ENCODE results near the gene RABGAP1L. TPM values are rescaled to one million over a fixed set of nuclear protein-coding genes. Genes with fewer than 3 reads are reported as not detected.

RABGAP1L gene
- total RNA-seq, 1 donor from 2014 or later: 44.1 TPM

DNA sequence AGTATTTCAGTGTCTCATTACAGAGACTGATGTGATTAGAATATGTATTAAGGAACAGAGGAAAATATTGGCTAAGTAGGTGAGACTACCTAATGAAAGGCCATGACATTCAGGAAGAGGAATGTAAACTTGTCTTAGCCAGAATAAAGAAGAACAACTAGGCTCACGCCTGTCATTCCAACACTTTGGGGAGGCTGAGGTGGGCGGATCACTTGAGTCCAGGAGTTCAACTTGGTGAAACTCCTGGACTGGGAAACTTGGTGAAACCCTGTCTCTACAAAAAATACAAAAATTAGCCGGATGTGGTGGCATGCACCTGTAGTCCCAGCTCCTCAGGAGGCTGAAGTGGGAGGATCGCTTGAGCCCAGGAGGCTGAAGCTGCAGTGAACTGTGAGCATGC lies 825.6 kb downstream of the RABGAP1L start:
- no peak for DNase-seq
- H3K4me1 Mint-ChIP-seq (ENCODE audit: low read depth, unreplicated experiment): peaks cover 9% of the 10 kb centered on the region
- H3K27ac Mint-ChIP-seq (ENCODE audit: unreplicated experiment): no peak overlapping the region
- peaks cover 6% of the 10 kb centered on the region for H3K36me3 Mint-ChIP-seq (ENCODE audit: unreplicated experiment)
- H3K9me3 Mint-ChIP-seq (ENCODE audit: unreplicated experiment): peaks cover 4% of the 10 kb centered on the region
- no peaks in the 10 kb centered on the region for H3K27me3 Mint-ChIP-seq (ENCODE audit: unreplicated experiment)
- no peak overlapping the region for H3K4me3 Mint-ChIP-seq (ENCODE audit: unreplicated experiment)
- TF ChIP-seq, protein P1, sequence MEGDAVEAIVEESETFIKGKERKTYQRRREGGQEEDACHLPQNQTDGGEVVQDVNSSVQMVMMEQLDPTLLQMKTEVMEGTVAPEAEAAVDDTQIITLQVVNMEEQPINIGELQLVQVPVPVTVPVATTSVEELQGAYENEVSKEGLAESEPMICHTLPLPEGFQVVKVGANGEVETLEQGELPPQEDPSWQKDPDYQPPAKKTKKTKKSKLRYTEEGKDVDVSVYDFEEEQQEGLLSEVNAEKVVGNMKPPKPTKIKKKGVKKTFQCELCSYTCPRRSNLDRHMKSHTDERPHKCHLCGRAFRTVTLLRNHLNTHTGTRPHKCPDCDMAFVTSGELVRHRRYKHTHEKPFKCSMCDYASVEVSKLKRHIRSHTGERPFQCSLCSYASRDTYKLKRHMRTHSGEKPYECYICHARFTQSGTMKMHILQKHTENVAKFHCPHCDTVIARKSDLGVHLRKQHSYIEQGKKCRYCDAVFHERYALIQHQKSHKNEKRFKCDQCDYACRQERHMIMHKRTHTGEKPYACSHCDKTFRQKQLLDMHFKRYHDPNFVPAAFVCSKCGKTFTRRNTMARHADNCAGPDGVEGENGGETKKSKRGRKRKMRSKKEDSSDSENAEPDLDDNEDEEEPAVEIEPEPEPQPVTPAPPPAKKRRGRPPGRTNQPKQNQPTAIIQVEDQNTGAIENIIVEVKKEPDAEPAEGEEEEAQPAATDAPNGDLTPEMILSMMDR (IDR thresholded peaks at IDR 0.05; ENCODE audit: partially characterized antibody, unreplicated experiment): no peak

DNA sequence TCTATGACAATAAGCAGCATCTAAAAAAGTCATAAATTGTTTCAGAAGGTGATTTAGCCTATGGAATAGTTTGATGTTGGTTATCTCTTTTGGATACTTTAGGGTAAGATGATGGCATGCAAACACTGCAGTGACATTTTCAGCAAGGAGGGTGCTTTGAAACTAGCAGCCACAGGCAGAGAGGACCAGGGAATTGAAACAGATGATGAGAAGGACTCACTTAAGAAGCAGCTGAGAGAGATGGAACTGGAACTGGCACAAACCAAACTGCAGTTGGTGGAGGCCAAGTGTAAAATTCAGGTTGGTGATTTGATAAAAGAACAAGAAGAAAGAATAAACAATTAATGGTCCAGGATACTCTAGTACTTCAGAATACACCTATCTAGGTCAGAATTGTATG lies 829.2 kb downstream of the RABGAP1L start:
- Mint-ChIP-seq H3K27me3 (ENCODE audit: unreplicated experiment) (no peaks in the 10 kb centered on the region), H3K9me3 (ENCODE audit: unreplicated experiment) (peaks cover 3% of the 10 kb centered on the region), H3K27ac (ENCODE audit: unreplicated experiment) (no peak overlapping the region), H3K4me3 (ENCODE audit: unreplicated experiment) (no peak overlapping the region), H3K36me3 (ENCODE audit: unreplicated experiment) (no peaks in the 10 kb centered on the region), H3K4me1 (ENCODE audit: low read depth, unreplicated experiment) (peaks cover 2% of the 10 kb centered on the region)
- TF ChIP-seq, protein P1 (IDR thresholded peaks at IDR 0.05; ENCODE audit: partially characterized antibody, unreplicated experiment): no peak
- no peak for DNase-seq

DNA sequence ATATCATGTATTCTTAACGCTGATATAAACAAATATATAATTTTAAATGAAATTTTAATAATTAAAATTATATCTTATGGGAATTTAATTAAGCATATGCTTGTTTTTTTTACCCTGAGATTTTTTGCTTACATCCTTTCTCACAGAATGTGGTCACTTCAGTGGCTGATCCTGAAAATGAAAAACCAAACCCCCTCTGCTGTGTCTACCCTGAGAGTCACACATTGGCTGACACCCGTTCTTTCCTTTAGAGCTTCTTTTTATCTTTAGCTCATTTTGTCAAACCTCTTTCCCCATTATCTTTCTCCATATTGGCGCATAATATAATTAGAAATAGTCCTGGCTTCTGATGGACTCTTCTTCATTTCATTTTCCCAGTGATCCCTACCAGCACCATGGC lies 829.7 kb downstream of the RABGAP1L start:
- Mint-ChIP-seq H3K27ac (ENCODE audit: unreplicated experiment) (no peak overlapping the region), H3K4me1 (ENCODE audit: low read depth, unreplicated experiment) (peaks cover 2% of the 10 kb centered on the region)

DNA sequence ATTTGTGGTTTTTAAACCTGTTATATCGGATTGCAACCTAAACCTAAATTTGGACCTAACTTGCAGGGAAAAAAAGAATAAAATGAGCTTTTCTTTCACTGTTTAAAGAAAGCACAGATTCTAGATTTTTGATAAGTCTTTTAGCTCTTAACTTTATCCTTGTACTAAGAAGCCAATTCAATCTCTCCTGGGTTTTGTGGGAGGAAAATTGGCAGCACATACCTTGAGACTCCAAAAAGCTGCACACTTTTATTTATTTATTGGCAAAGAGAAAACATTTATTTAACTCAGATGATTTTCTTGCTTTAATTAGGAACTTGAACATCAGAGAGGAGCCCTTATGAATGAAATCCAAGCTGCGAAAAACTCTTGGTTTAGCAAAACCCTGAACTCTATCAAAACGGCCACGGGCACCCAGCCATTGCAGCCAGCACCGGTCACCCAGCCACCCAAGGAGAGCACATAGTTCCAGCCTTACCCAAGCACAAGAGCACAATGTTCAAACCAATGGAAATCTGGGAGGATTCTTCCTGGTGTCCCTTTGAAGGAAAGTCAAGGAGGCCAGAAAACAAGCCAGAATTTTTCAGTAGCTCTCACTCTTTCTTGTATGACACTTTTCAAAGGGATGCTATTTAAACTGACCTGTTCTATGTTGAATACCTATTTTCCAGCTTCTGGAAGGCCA lies 830.4 kb downstream of the RABGAP1L start:
- H3K27ac Mint-ChIP-seq (ENCODE audit: unreplicated experiment): no peak overlapping the region
- peaks cover 3% of the 10 kb centered on the region for H3K9me3 Mint-ChIP-seq (ENCODE audit: unreplicated experiment)
- H3K27me3 Mint-ChIP-seq (ENCODE audit: unreplicated experiment): no peaks in the 10 kb centered on the region
- no peak for DNase-seq
- TF ChIP-seq, protein P1 (IDR thresholded peaks at IDR 0.05; ENCODE audit: partially characterized antibody, unreplicated experiment): no peak
- H3K4me1 Mint-ChIP-seq (ENCODE audit: low read depth, unreplicated experiment): peaks cover 2% of the 10 kb centered on the region
- H3K36me3 Mint-ChIP-seq (ENCODE audit: unreplicated experiment): no peaks in the 10 kb centered on the region
- no peak overlapping the region for H3K4me3 Mint-ChIP-seq (ENCODE audit: unreplicated experiment)

More for the DNA sequence above, 829.7 kb downstream of the RABGAP1L start:
- Mint-ChIP-seq H3K27me3 (ENCODE audit: unreplicated experiment) (no peaks in the 10 kb centered on the region), H3K36me3 (ENCODE audit: unreplicated experiment) (no peaks in the 10 kb centered on the region), H3K9me3 (ENCODE audit: unreplicated experiment) (peaks cover 3% of the 10 kb centered on the region), H3K4me3 (ENCODE audit: unreplicated experiment) (no peak overlapping the region)
- TF ChIP-seq, protein P1 (IDR thresholded peaks at IDR 0.05; ENCODE audit: partially characterized antibody, unreplicated experiment): no peak
- DNase-seq: no peak

DNA sequence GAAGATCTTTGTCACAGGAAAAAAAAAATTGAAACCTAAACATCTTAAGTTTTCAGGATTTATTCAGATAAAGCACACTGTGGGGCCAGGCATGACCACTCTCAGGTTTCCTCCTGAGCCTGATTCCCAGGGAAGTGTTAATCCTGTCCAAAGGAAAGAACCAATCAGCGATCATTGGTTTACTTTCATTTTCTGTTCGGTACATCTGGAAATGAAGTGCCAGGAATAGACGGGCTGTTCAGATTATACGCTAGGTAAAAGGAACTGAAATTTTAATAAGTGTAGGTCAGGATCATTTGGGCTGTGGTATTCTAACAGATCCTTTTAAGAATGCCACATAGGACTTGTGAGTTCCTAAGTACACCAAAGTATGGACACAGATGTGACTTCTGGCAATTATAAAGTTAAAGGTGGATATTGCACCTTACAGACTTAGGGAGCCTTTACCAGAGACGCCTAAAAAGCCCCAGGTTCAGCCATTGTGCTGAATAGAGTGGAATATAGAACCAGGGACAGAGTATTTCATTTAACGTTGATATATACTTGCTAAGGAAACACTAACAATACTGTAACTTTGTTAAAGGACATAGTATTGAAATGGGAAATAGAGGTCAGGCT lies 831.2 kb downstream of the RABGAP1L start:
- DNase-seq: no peak
- no peaks in the 10 kb centered on the region for H3K36me3 Mint-ChIP-seq (ENCODE audit: unreplicated experiment)
- H3K27me3 Mint-ChIP-seq (ENCODE audit: unreplicated experiment): no peaks in the 10 kb centered on the region
- TF ChIP-seq, protein P1 (IDR thresholded peaks at IDR 0.05; ENCODE audit: partially characterized antibody, unreplicated experiment): no peak
- no peak overlapping the region for H3K4me3 Mint-ChIP-seq (ENCODE audit: unreplicated experiment)
- H3K9me3 Mint-ChIP-seq (ENCODE audit: unreplicated experiment): peaks cover 3% of the 10 kb centered on the region
- no peak overlapping the region for H3K27ac Mint-ChIP-seq (ENCODE audit: unreplicated experiment)
- H3K4me1 Mint-ChIP-seq (ENCODE audit: low read depth, unreplicated experiment): peaks cover 2% of the 10 kb centered on the region

Measured in glutamatergic neuron (in vitro differentiated cells).